ENCODE data around the gene MMP25.

GRCh38 chr16:3032624-3033023 lies 13.7 kb upstream of the MMP25 start:
- TF ChIP-seq REST (IDR thresholded peaks at IDR 0.05; ENCODE audit: insufficient read depth in 1 of 2, low read depth in 2 of 2, low read length in 2 of 2): no peak
- no peak for TF ChIP-seq POLR2AphosphoS5 (IDR thresholded peaks at IDR 0.05; ENCODE audit: low read depth, low read length)
